Esophagus squamous epithelium (tissue), 4 donors: ENCODE results near the gene BRME1.

ENCODE experiments used
- CTCF ChIP-seq, 6 experiments: fragments of 450-650 bp in 4 of 6; fragments of 200-600 bp in 2 of 6; sonication (generic) in 2 of 6; IDR thresholded peaks; one replicate each; pipeline ENCODE4 v1.5.1; 2016 to 2019; ENCODE audit warnings: antibody characterized with exemption in 6 of 6, mild to moderate bottlenecking in 4 of 6, moderate library complexity in 4 of 6
- POLR2A ChIP-seq, 4 donors: fragments of 450-650 bp; IDR thresholded peaks; one replicate each; pipeline ENCODE4 v1.6.1; 2017; ENCODE audit warnings: antibody characterized with exemption in 4 of 4, mild to moderate bottlenecking in 4 of 4, moderate library complexity in 3 of 4

- TF ChIP-seq CTCF (IDR thresholded peaks at IDR 0.05) (no peak), POLR2A (IDR thresholded peaks at IDR 0.05) (no peak)
Measured at GRCh38 chr19:13929956-13930355, 24.0 kb upstream of the BRME1 start.
